Gastrocnemius medialis (tissue), 4 donors: ENCODE measurements around the gene KLF15. TPM values are rescaled to one million over a fixed set of nuclear protein-coding genes. Genes with fewer than 3 reads are reported as not detected.

Source experiments
- ATAC-seq, 2 donors: fragments of 150-250 bp; one replicate each; pipeline ENCODE4 v1.9.1; 2016
- DNase-seq, 2 donors: peaks; one replicate each; pipeline ENCODE4 v3.0.0-alpha.2; 2019
- H3K27ac ChIP-seq, 4 donors: fragments of 200-600 bp; sonication (generic); 1 replicate in 1 of 4; 2 replicates in 3 of 4; pipeline ENCODE4 v1.5.1; 2016 to 2018; ENCODE audit warnings: mild to moderate bottlenecking in 2 of 4, moderate library complexity in 1 of 4
- H3K27me3 ChIP-seq, 3 donors: fragments of 200-600 bp; sonication (generic) in 2 of 3; 1 replicate in 1 of 3; 2 replicates in 2 of 3; pipeline versions ENCODE4 v1.5.1 to v1.6.0; 2016 to 2019; ENCODE audit warnings: mild to moderate bottlenecking in 1 of 3, moderate library complexity in 1 of 3
- H3K36me3 ChIP-seq, 2 donors: fragments of 200-600 bp; sonication (generic) in 1 of 2; one replicate each; pipeline ENCODE4 v1.5.1; 2017 to 2018
- H3K4me1 ChIP-seq, 2 donors: fragments of 200-600 bp; sonication (generic) in 1 of 2; one replicate each; pipeline ENCODE4 v1.5.1; 2016 to 2017; ENCODE audit warnings: mild to moderate bottlenecking in 2 of 2
- H3K4me3 ChIP-seq, 4 donors: fragments of 200-600 bp; sonication (generic) in 3 of 4; 1 replicate in 1 of 4; 2 replicates in 3 of 4; pipeline ENCODE4 v1.5.1; 2016 to 2019; ENCODE audit warnings: mild to moderate bottlenecking in 2 of 4
- H3K9me3 ChIP-seq, 3 donors: fragments of 200-600 bp; sonication (generic) in 2 of 3; 1 replicate in 1 of 3; 2 replicates in 2 of 3; pipeline ENCODE4 v1.5.1; 2016 to 2019
- POLR2A ChIP-seq, 2 donors: fragments of 450-650 bp; IDR thresholded peaks; one replicate each; pipeline ENCODE4 v1.6.1; 2017; ENCODE audit warnings: antibody characterized with exemption in 2 of 2, mild to moderate bottlenecking in 2 of 2, moderate library complexity in 2 of 2
- in situ Hi-C, 4 donors: fragments of 200-750 bp; cut with MboI; loops; one replicate each; pipeline versions ENCODE4 v1.15.0 to v1.8.0; 2017; ENCODE audit warnings: low sequenced_read_pairs in 4 of 4
- intact Hi-C: fragments of 100-400 bp; cut with DNase I; formaldehyde crosslinking; loops from one replicate; pipeline ENCODE4 v1.15.1; 2023; ENCODE audit warnings: low total_unique reads
- total RNA-seq, 4 donors: library from RNA; depleted of rRNA; stranded (reverse); fragments of >200 nt; gene quantifications; one replicate each; pipeline versions ENCODE4 v1.1.0 to v1.2.3, GENCODE V29; 2016
- TF ChIP-seq, protein P1 (sequence below), 5 experiments: fragments of 450-650 bp in 3 of 5; fragments of 200-600 bp in 2 of 5; sonication (generic) in 2 of 5; IDR thresholded peaks in 4 of 5; conservative IDR thresholded peaks in 1 of 5; 1 replicate in 4 of 5; 2 replicates in 1 of 5; pipeline ENCODE4 v1.5.1; 2016 to 2019; ENCODE audit warnings: antibody characterized with exemption in 5 of 5, mild to moderate bottlenecking in 3 of 5, moderate library complexity in 3 of 5

Gene KLF15
- total RNA-seq: 100 to 1,000 TPM in 2 of 4 donors, 10 to 100 TPM in 2; 75.1 to 157 (median 106) TPM

DNA sequence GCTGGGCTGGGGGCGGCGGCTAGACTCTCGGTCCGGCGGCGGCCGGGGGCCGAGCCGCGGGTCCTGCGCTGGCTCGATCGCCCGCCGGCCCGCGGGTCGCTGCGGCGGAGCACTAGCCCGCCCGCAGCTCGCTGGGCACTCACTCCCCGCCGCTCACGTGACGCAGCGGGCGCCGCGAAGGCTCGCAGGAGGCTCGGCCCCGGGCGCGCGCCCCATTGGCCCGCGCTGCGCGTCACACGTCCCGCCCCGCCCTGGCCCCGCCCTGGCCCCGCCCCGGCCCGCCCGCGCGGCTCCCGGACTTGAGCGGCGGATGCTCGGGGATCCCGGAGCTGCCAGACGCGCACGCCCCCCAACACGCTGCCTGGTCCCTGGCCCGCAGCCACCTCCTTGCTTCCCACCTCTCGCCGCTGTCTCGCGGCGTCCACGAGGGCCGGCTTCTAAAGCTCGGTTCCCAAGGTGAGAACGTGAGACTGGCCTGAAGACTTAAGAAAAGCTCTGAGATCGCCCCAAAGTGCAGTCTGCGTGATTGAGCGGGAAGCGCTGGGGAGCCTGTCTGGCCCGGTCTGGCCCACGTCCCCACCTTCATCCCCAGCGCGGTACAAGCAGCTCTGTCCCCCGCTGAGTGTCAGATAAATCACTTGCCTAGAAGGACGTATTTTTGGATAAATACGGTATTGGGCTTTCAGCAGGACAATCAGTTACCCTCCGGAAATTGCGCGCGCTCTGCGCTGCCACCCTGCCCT is at the start of gene KLF15:
KLF15 (minus strand) TSS at position 114 of the 743 bp plus-strand sequence. CDS start 4,486 bp downstream, outside the sequence.
- Histone ChIP-seq H3K4me3 (peak within 1 kb of the TSS; percentile 82 to 98 (median 89)), H3K4me1 (peaks cover 35 to 48% of the 10 kb centered on the region in 2 donors), H3K27ac (peak within 1 kb of the TSS; percentile 91 to 99 (median 98)), H3K9me3 (no peaks in the 10 kb centered on the region), H3K27me3 (no peaks in the 10 kb centered on the region), H3K36me3 (peaks cover 0 to under 1% of the 10 kb centered on the region in 2 donors)
- in situ Hi-C loops (no loop called here), intact Hi-C loops (loop anchor here (1.0 to 5.0 kb wide), 6 partner anchors 32 to 440 kb away; partner anchors contain the start of gene SLC41A3)
- DNase-seq (peak; percentile 81 to 92), ATAC-seq (peak; percentile 37 to 48)
- peak; percentile 98 to 100 for TF ChIP-seq POLR2A (IDR thresholded peaks at IDR 0.05)
- TF ChIP-seq, protein P1, sequence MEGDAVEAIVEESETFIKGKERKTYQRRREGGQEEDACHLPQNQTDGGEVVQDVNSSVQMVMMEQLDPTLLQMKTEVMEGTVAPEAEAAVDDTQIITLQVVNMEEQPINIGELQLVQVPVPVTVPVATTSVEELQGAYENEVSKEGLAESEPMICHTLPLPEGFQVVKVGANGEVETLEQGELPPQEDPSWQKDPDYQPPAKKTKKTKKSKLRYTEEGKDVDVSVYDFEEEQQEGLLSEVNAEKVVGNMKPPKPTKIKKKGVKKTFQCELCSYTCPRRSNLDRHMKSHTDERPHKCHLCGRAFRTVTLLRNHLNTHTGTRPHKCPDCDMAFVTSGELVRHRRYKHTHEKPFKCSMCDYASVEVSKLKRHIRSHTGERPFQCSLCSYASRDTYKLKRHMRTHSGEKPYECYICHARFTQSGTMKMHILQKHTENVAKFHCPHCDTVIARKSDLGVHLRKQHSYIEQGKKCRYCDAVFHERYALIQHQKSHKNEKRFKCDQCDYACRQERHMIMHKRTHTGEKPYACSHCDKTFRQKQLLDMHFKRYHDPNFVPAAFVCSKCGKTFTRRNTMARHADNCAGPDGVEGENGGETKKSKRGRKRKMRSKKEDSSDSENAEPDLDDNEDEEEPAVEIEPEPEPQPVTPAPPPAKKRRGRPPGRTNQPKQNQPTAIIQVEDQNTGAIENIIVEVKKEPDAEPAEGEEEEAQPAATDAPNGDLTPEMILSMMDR (IDR thresholded peaks at IDR 0.05 in 4 of 5, conservative IDR thresholded peaks at IDR 0.05 in 1 of 5): peak in 1 of 5 experiments; percentile 8

DNA sequence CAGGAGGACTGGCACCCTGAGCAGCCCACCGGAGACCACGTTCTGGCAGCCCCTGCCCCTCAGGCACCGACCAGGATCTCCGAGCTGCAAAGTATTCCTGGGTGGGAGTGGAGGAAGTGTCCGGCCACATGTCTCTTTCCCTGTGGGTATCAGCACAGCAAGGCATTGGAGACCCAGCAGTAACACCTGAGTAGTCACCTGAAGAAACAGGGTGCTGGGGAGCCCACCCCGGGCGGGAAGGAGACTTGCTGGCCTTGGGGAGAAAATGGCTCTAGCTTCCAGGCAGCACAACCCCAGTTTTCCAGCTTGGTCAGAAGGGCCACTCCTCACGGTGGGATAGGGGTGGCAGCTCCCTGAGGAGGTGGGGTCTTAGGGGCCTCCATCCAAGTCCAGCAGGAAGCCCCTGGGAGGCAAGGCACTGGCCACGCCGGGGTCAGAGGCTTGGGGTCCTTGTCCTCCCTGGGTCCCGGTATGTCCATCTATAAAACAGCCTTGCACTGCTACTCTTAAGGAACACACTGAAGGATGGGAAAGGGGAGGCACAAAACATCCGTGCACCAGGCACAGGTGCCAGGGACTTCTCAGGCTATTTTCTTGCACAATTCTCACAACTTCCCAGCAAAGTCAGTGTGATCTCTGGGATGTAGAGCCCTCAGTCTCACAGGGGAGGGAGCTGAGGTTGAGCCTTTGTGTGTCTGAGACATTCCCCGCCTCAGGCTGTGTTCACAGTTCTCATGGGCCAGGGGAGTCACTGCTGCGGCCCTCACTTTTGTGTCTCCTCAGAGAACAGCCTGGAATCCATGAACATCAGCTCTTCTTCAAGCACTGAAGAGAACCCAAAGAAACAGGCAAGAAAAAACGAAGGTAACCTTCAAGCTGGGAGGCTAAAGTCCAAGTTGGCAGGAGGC is 49.4 kb upstream of the KLF15 start:
- Histone ChIP-seq H3K4me1 (no peaks in the 10 kb centered on the region), H3K9me3 (no peaks in the 10 kb centered on the region), H3K27ac (no peak overlapping the region), H3K4me3 (no peak overlapping the region), H3K27me3 (peaks cover 6 to 26% (median 24%) of the 10 kb centered on the region in 3 donors), H3K36me3 (no peaks in the 10 kb centered on the region)
- no peak for DNase-seq
- in situ Hi-C loops: no loop called here
- TF ChIP-seq, protein P1 (IDR thresholded peaks at IDR 0.05 in 4 of 5, conservative IDR thresholded peaks at IDR 0.05 in 1 of 5): no peak
- TF ChIP-seq POLR2A (IDR thresholded peaks at IDR 0.05): no peak
- no peak for ATAC-seq
- intact Hi-C loops: no loop called here

DNA sequence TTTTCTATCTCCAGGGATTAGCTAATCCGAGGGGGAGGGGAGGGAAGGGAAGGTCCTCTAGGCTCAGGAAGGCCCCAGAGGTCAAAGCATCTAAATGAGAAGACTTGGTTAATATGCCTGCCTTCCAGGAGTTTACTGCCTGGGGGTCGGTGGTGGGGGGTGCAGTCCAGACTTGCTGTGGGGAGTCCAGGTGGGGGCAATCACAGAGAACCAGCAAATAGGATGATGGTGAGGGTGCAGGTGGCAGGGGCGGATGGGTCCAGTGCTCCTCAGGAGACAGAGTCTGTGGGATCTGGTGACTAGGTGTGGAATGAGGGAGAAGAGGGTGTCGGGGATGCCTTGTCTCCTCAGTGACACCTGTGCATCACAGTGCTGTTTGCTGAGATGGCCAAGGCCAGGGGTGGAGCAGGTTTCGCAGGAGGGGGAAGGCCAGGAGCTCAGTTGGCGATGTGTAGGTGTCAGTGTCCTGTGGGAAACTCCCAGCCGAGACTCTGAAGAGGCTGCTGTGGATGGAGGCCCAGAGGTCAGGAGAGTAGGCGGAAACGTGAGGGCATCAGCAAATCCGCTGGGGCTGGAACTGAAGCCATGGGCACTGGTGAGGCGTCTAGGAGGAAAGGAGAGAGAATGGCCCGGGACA is 45.6 kb upstream of the KLF15 start:
- in situ Hi-C loops (no loop called here), intact Hi-C loops (no loop called here)
- H3K9me3 ChIP-seq: no peaks in the 10 kb centered on the region
- H3K4me3 ChIP-seq: no peak overlapping the region
- H3K27me3 ChIP-seq: peaks cover 0 to 13% (median 7%) of the 10 kb centered on the region in 3 donors
- no peak overlapping the region for H3K27ac ChIP-seq
- no peaks in the 10 kb centered on the region for H3K4me1 ChIP-seq
- TF ChIP-seq POLR2A (IDR thresholded peaks at IDR 0.05): no peak
- TF ChIP-seq, protein P1 (IDR thresholded peaks at IDR 0.05 in 4 of 5, conservative IDR thresholded peaks at IDR 0.05 in 1 of 5): no peak
- ATAC-seq: no peak
- no peak for DNase-seq
- H3K36me3 ChIP-seq: no peaks in the 10 kb centered on the region

DNA sequence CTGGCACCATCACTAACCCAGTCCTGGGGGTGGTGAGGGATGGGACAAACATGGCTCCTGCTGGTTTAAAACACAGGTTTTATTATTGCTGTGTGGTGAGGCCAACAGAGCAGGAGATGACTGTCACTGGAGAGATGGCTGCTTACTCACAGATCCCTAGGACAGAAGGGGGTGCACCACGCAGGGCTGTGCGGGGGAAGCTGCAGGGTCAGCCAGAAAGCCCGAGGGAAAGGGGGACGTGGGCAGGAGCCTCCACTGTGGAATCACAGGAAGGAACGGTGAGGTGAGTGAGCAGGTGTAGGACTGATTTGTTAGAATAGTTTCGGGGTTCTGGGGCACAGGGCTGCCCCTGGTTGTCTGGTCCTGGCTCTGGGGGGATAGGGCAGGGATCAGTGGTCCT is 45.0 kb upstream of the KLF15 start:
- no peak overlapping the region for H3K4me3 ChIP-seq
- intact Hi-C loops: no loop called here
- H3K27ac ChIP-seq: no peak overlapping the region
- ATAC-seq (no peak), DNase-seq (no peak)
- no peaks in the 10 kb centered on the region for H3K36me3 ChIP-seq
- no peaks in the 10 kb centered on the region for H3K9me3 ChIP-seq
- peaks cover 0 to 7% (median 3%) of the 10 kb centered on the region in 3 donors for H3K27me3 ChIP-seq
- no peaks in the 10 kb centered on the region for H3K4me1 ChIP-seq
- in situ Hi-C loops: no loop called here
- TF ChIP-seq, protein P1 (IDR thresholded peaks at IDR 0.05 in 4 of 5, conservative IDR thresholded peaks at IDR 0.05 in 1 of 5): no peak
- no peak for TF ChIP-seq POLR2A (IDR thresholded peaks at IDR 0.05)
